Measurements from ENCODE around the gene UBE2Q1.

Gene UBE2Q1

DNA sequence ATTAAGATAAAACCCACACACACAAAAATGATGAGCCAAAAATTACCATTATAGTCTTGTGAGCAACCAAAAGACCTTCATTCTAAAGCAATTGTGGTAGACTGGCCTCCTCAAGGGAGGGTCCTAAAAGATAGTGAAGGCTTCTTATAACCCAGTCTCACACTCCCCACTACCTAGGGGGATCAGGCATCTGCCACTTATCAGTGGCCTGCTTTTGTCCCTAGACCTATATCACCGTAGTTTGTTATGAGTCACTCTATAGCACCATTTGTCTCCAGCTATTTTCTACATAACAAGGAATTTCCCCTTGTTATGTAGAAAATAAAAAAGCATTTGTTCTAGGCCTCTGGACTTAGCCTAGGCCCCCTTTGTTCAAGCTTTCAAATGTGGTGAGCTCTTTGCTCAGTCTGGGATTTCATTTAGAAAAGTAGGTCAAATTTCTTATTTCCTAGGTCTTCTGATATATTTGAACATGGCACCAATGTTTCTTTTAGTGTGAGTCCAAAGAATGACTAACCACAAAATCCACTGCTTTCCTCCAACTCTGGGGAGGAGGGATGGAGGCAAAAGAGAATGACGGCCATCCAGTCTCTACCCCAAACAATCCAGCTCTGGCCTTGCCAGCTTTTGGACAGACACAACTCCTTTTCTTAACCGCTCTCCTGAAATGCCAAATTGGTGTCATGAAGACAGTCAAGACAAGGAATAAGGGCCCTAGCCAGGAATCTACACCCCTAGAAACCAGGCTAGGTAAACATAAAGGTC, 40.6 kb upstream of the UBE2Q1 start:
- peak; percentile 37 for DNase-seq (ENCODE audit: low read depth)
- no peak overlapping the region for H3K4me3 ChIP-seq (replicated peaks; ENCODE audit: low read depth, low read length)
- TF ChIP-seq, protein P1, sequence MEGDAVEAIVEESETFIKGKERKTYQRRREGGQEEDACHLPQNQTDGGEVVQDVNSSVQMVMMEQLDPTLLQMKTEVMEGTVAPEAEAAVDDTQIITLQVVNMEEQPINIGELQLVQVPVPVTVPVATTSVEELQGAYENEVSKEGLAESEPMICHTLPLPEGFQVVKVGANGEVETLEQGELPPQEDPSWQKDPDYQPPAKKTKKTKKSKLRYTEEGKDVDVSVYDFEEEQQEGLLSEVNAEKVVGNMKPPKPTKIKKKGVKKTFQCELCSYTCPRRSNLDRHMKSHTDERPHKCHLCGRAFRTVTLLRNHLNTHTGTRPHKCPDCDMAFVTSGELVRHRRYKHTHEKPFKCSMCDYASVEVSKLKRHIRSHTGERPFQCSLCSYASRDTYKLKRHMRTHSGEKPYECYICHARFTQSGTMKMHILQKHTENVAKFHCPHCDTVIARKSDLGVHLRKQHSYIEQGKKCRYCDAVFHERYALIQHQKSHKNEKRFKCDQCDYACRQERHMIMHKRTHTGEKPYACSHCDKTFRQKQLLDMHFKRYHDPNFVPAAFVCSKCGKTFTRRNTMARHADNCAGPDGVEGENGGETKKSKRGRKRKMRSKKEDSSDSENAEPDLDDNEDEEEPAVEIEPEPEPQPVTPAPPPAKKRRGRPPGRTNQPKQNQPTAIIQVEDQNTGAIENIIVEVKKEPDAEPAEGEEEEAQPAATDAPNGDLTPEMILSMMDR (IDR thresholded peaks at IDR 0.05; ENCODE audit: low read length, missing control alignments): no peak

DNA sequence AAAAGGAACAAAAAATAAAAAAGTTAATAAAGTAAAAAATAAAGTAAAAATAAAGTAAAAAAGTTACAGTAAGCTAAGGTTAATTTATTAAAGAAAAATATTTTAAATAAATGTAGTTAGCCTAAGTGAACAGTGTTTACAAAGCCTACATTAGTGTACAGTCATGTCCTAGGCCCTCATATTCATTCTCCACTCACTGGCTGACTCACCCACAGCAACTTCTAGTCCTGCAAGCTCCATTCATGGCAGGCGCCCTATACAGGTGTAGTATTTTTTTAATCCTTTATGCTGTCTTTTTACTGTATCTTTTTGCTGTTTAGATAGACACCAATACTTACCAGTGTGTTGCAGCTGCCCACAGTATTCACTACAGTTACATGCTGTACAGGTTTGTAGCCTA, 37.2 kb upstream of the UBE2Q1 start:
- TF ChIP-seq, protein P1 (IDR thresholded peaks at IDR 0.05; ENCODE audit: low read length, missing control alignments): no peak
- DNase-seq (ENCODE audit: low read depth): peak; percentile 13
- H3K4me3 ChIP-seq (replicated peaks; ENCODE audit: low read depth, low read length): no peak overlapping the region

DNA sequence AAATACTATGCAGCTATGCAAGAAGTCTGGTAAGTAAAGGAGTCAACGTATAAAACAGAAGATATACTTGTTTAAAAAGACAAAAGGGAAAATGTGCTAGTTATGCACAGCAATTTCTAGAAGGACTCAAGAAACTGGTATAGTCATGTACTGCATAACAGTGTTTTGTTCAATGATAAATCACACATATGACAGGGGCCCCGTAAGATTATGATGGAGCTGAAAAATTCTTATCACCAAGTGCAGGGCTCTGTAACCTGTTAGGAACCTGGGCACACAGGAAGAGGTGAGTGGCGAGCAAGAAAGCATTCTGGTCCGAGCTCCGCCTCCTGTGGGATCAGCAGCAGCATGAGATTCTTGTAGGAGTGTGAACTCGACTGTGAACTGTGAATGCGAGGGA, 36.3 kb upstream of the UBE2Q1 start:
- DNase-seq (ENCODE audit: low read depth): no peak
- no peak overlapping the region for H3K4me3 ChIP-seq (replicated peaks; ENCODE audit: low read depth, low read length)
- TF ChIP-seq, protein P1 (IDR thresholded peaks at IDR 0.05; ENCODE audit: low read length, missing control alignments): no peak

DNA sequence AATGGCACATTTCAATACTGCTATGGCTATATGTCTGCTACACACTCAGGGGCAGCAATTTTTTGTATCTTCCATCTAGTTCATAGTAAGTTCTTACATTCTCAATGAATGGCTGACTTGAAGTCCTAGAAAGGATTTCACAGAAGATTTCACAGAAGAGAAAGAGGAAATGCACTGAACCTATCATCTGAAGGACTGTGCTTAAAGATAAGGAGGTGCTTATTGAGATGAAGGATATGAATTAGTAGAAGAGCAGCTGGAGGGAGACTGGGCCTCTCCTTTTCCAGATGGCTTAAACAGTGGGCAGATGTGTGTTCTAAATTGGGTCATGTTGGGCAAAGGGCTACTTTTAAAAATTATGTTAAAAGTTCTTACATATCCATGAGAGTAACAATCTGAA, 34.9 kb upstream of the UBE2Q1 start:
- no peak for DNase-seq (ENCODE audit: low read depth)
- no peak overlapping the region for H3K4me3 ChIP-seq (replicated peaks; ENCODE audit: low read depth, low read length)
- TF ChIP-seq, protein P1 (IDR thresholded peaks at IDR 0.05; ENCODE audit: low read length, missing control alignments): no peak

DNA sequence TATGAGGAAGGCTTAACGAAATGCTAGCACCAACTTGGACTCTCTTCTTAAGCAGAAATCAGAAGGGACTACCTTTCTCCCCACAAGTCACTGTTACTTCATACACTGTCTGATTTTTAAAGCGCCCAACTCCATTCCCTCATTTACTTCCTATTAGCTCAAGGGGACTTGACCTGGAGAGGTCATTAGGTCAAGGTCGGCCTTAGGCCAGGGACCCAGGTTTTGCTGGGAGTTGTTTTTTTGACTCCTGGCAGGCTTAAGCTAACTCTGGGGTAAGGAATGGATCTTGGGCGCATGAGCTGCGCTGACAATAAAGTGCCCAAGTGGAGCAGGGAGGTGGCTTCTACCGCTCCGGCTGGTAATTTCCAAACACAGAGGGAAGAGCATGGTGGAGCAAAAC, 32.7 kb upstream of the UBE2Q1 start:
- TF ChIP-seq, protein P1 (IDR thresholded peaks at IDR 0.05; ENCODE audit: low read length, missing control alignments): no peak
- H3K4me3 ChIP-seq (replicated peaks; ENCODE audit: low read depth, low read length): no peak overlapping the region
- no peak for DNase-seq (ENCODE audit: low read depth)

DNA sequence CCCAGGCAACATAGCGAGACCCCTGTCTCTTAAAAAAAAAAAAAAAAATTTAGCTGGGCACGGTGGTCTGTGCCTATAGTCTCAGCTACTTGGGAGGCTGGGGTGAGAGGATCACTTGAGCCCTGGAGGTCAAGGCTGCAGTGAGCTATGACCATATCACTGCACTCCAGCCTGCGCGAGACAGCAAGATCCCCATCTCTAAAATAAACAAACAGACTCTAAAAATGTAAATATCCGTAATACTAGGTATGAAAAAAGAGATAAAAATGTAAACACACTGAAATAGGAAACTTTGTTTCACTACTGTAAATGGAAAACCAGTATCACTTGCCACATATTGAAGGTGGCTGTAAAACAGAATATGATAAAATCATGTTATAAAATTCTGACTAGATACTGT, 32.3 kb upstream of the UBE2Q1 start:
- no peak overlapping the region for H3K4me3 ChIP-seq (replicated peaks; ENCODE audit: low read depth, low read length)
- TF ChIP-seq, protein P1 (IDR thresholded peaks at IDR 0.05; ENCODE audit: low read length, missing control alignments): no peak
- DNase-seq (ENCODE audit: low read depth): no peak

DNA sequence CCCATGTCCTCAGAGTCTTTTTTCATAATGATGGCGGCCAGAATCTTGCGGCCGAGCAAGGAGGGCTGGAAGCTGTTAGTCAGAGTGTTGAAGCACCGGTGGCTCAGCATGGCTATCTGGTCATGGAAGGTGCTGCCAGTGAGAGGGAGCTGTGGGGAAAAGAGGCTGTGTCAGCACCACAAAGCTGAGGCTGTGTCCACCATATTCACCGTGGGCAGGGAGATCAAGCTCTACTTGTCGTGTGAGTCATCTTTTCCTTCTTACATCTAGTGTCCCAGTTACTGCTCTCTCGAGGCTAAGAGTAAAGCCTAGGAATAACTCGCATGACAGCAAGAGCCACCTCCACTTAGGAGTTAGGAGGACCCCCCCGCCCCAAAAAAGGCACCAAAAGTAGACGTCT, 31.3 kb upstream of the UBE2Q1 start:
- TF ChIP-seq, protein P1 (IDR thresholded peaks at IDR 0.05; ENCODE audit: low read length, missing control alignments): no peak
- no peak overlapping the region for H3K4me3 ChIP-seq (replicated peaks; ENCODE audit: low read depth, low read length)
- no peak for DNase-seq (ENCODE audit: low read depth)

Data from fibroblast of pulmonary artery (primary cell).